Fibroblast of pulmonary artery (primary cell): ENCODE data around the gene NPAT.

Experiments
- DNase-seq: peaks from one replicate; pipeline ENCODE4 v3.0.0-alpha.2; 2010; ENCODE audit warnings: low read depth
- H3K4me3 ChIP-seq: replicated peaks from 2 replicates; pipeline ENCODE4 v1.5.1; 2011; ENCODE audit warnings: low read depth, mild to moderate bottlenecking, control low read depth, low read length, moderate library complexity
- TF ChIP-seq, protein P1 (sequence below): IDR thresholded peaks from 2 replicates; pipeline ENCODE4 v1.5.1; 2011; ENCODE audit warnings: mild to moderate bottlenecking, control low read depth, low read length, inconsistent platforms; ENCODE audit errors: missing control alignments

NPAT gene

GRCh38 chr11:108199446-108200321 lies 22.8 kb downstream of the NPAT start:
- peak; percentile 75 for DNase-seq
- H3K4me3 ChIP-seq = no peak overlapping the region
- TF ChIP-seq, protein P1, sequence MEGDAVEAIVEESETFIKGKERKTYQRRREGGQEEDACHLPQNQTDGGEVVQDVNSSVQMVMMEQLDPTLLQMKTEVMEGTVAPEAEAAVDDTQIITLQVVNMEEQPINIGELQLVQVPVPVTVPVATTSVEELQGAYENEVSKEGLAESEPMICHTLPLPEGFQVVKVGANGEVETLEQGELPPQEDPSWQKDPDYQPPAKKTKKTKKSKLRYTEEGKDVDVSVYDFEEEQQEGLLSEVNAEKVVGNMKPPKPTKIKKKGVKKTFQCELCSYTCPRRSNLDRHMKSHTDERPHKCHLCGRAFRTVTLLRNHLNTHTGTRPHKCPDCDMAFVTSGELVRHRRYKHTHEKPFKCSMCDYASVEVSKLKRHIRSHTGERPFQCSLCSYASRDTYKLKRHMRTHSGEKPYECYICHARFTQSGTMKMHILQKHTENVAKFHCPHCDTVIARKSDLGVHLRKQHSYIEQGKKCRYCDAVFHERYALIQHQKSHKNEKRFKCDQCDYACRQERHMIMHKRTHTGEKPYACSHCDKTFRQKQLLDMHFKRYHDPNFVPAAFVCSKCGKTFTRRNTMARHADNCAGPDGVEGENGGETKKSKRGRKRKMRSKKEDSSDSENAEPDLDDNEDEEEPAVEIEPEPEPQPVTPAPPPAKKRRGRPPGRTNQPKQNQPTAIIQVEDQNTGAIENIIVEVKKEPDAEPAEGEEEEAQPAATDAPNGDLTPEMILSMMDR = no peak

DNA sequence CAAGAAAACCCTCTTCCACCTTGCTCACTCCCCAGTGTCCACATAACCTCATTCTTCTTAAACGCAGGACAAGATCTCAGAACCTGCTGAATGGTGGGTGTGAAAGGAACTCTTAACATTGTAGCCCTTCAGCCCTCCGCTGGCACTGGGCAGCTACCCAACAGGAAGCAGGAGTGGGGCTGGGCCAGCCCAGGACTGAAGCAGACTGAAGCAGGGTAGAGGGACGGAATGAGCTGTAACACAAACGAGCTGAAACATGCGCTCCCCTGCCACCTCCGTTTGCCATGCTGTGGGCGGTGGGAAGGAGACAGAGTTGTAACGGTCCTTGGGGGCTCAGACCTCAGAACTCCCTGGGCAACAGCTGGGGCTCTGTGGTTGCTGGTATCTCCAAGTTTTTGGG lies 23.6 kb downstream of the NPAT start:
- DNase-seq = no peak
- H3K4me3 ChIP-seq = no peak overlapping the region
- TF ChIP-seq, protein P1 = no peak

DNA sequence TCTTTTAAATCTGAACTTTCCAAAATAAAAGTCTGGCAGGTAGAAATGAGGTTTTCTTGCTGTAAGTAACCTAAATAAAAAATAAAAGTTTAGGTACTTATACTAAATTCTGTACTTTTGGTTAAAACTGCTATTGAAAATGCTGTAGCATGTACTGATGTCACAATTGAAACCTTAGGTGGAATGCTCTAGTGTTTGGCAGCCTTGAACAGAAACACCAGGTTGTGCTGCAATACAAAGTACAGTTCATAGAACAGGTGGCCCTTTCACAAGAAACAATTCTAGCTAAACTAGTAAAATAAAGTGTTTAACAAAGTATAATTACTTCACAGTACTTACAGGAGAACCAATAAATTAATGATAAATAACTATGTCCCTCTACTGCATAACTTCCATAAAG lies 25.1 kb downstream of the NPAT start:
- DNase-seq = no peak
- TF ChIP-seq, protein P1 = no peak
- no peak overlapping the region for H3K4me3 ChIP-seq

DNA sequence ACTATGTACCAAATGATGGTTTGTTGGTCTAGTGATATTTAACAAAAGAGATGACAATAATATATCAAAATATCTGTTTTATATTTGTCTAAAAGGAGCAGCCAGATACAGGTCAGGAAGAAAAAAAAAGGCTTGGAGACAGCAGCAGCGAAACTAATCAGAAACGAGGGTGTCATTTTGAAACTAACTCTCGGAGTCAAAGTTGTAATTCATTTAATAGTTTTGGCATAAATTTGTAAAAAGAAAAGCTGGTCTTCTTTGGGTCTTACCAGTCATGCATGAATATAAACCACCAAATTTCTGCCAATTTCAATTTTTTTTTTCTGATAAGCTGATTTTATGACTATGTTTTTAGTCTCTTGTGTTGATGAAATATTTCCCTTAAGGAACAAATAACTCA lies 25.5 kb downstream of the NPAT start:
- TF ChIP-seq, protein P1 = no peak
- DNase-seq = no peak

DNA sequence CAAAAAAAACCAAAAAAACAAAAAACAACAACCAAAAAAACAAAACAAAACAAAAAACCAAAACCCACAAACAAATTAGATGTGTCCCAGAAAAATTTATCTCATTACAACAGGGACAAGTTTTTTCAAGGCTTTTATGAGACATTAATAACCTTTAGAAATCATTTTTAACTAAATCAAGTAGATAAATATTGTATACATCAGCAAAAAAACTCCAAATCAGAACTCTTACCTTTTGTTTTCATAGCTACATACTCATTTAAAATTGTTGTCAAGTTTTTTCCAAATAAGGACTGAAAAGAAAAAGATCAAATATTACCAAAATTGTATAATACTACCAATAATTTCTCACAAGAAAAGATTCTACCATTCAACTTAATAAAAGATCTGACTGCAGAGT lies 28.7 kb downstream of the NPAT start:
- TF ChIP-seq, protein P1 = no peak
- no peak for DNase-seq

More for the DNA sequence above, 25.5 kb downstream of the NPAT start:
- H3K4me3 ChIP-seq = no peak overlapping the region

GRCh38 chr11:108177570-108177969 lies 44.9 kb downstream of the NPAT start:
- TF ChIP-seq, protein P1 = no peak
- DNase-seq = no peak
- H3K4me3 ChIP-seq = no peak overlapping the region

More for the DNA sequence above, 28.7 kb downstream of the NPAT start:
- H3K4me3 ChIP-seq = no peak overlapping the region

DNA sequence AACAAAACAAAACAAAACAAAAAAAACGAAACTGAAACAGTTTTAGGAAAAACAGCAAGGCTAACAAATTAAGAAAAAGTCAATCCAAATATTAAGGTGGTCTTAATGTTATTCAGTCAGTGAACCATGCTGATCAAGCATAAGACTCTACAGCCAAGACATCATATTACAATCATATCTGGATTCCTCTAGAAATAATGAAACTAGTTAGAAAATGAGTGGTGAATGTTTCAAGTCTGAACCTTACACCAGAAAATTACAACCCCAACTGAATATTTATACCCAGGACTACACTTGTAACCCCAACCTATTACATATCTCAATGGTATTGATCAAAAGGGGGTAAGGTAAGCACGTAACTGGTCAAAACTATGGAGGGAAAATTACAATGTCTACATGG lies 52.3 kb downstream of the NPAT start:
- H3K4me3 ChIP-seq = no peak overlapping the region
- no peak for DNase-seq
- TF ChIP-seq, protein P1 = no peak
